ENCODE measurements around the gene ETNK2. TPM values are rescaled to one million over a fixed set of nuclear protein-coding genes. Genes with fewer than 3 reads are reported as not detected.

Gene ETNK2
- total and polyA plus RNA-seq, 7 donors: 0.62 to 1.7 (median 1.2) TPM

GRCh38 chr1:204198348-204199340, 46.8 kb upstream of the ETNK2 start:
- Histone ChIP-seq H3K27ac (peak overlapping the region; percentile 90), H3K9me3 (no peaks in the 10 kb centered on the region), H3K36me3 (ENCODE audit: insufficient read depth in 1 of 2, low read depth in 1 of 2) (no peaks in the 10 kb centered on the region), H3K4me3 (peak overlapping the region; percentile 1), H3K4me1 (peaks cover 22% of the 10 kb centered on the region), H3K27me3 (ENCODE audit: insufficient read depth in 3 of 3, low read length in 2 of 3) (peaks cover 0 to 2% (median 0%) of the 10 kb centered on the region in 3 donors)
- 25 to 38% (median 34%) methylated on average over 18 of the region's 18 CpGs for WGBS, 3 donors
- DNase-seq (peak; percentile 54 to 60), ATAC-seq (peak; percentile 94 to 95 (median 95))
- intact Hi-C loops (cut with DNase I): no loop called here
- TF ChIP-seq, protein P1, sequence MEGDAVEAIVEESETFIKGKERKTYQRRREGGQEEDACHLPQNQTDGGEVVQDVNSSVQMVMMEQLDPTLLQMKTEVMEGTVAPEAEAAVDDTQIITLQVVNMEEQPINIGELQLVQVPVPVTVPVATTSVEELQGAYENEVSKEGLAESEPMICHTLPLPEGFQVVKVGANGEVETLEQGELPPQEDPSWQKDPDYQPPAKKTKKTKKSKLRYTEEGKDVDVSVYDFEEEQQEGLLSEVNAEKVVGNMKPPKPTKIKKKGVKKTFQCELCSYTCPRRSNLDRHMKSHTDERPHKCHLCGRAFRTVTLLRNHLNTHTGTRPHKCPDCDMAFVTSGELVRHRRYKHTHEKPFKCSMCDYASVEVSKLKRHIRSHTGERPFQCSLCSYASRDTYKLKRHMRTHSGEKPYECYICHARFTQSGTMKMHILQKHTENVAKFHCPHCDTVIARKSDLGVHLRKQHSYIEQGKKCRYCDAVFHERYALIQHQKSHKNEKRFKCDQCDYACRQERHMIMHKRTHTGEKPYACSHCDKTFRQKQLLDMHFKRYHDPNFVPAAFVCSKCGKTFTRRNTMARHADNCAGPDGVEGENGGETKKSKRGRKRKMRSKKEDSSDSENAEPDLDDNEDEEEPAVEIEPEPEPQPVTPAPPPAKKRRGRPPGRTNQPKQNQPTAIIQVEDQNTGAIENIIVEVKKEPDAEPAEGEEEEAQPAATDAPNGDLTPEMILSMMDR (IDR thresholded peaks at IDR 0.05): peak; percentile 34

DNA sequence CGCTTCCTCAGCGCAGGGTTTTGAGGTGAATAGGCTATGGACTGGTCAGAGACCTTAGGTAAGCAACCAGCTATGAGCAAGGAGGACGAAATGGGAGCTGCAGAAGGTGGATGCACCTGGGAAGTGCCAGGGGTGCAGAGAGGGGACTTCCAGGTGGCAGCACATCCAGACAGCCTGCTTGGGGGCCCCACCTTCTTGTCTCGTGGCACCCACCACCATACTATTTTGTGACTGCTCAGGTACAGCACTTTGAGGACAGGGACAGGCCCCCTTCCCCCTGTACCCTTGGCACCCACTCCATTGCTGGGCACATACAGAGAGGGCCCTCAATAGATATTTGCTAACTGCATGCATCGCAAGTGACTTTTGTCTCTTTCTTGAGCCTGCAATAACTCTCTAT, 45.2 kb upstream of the ETNK2 start:
- H3K36me3 ChIP-seq (ENCODE audit: insufficient read depth in 1 of 2, low read depth in 1 of 2): no peaks in the 10 kb centered on the region
- no peak overlapping the region for H3K27ac ChIP-seq
- peaks cover 0 to 2% (median 0%) of the 10 kb centered on the region in 3 donors for H3K27me3 ChIP-seq (ENCODE audit: insufficient read depth in 3 of 3, low read length in 2 of 3)
- intact Hi-C loops (cut with DNase I): no loop called here
- TF ChIP-seq, protein P1 (IDR thresholded peaks at IDR 0.05): no peak
- no peak overlapping the region for H3K4me3 ChIP-seq
- H3K9me3 ChIP-seq: no peaks in the 10 kb centered on the region
- DNase-seq: no peak
- no peak for ATAC-seq
- 90 to 97% (median 95%) methylated on average over 5 of the region's 5 CpGs for WGBS, 3 donors
- peaks cover 26% of the 10 kb centered on the region for H3K4me1 ChIP-seq

DNA sequence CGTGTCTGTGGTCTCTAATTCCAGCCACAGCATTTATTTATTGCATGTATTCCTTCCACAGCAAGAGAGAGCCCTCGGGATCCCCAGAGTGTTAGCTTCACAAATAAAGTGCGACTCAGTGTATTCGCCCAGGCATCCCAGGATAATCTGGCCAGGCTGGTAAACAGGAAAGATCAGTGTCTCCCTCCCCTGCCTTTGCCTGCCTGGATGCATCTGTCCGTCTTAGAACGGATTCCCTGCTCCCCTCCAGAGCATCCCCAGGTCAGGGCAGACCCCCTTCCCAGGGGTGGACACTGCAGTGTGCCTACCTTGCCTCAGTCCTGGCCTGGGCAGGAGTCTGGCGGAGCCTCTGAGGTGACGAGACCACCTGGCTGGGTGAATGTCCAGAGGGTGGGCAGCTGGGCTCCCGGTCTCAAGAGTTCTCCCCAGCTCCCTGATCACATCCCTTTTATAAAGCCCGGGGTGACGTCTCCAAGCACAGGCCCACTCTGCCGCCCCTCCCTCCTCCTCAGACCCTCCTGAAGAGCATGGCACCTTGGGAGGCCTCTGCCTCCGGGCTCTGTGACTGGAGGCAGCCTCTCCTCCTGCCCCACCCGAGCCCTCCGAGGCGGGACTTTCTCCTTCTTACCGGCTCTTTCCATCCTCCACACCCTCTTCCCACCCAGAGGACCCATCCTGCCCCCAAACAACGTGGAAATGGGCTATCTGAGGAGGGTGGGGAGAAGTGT, 44.4 kb upstream of the ETNK2 start, which contains the start of gene KISS1:
Gene KISS1, minus strand, starts transcription at position 424 of the 728 bp plus-strand sequence. CDS start 3,615 bp downstream, outside the sequence.
- intact Hi-C loops (cut with DNase I): no loop called here
- no peaks in the 10 kb centered on the region for H3K36me3 ChIP-seq (ENCODE audit: insufficient read depth in 1 of 2, low read depth in 1 of 2)
- ATAC-seq: no peak
- TF ChIP-seq, protein P1 (IDR thresholded peaks at IDR 0.05): no peak
- DNase-seq: no peak
- no peak within 1 kb of the TSS for H3K4me3 ChIP-seq
- H3K4me1 ChIP-seq: peaks cover 35% of the 10 kb centered on the region
- no peak within 1 kb of the TSS for H3K27ac ChIP-seq
- H3K9me3 ChIP-seq: no peaks in the 10 kb centered on the region
- WGBS, 3 donors: 72 to 78% (median 74%) methylated on average over 18 of the region's 18 CpGs
- peaks cover 0 to 2% (median 0%) of the 10 kb centered on the region in 3 donors for H3K27me3 ChIP-seq (ENCODE audit: insufficient read depth in 3 of 3, low read length in 2 of 3)

DNA sequence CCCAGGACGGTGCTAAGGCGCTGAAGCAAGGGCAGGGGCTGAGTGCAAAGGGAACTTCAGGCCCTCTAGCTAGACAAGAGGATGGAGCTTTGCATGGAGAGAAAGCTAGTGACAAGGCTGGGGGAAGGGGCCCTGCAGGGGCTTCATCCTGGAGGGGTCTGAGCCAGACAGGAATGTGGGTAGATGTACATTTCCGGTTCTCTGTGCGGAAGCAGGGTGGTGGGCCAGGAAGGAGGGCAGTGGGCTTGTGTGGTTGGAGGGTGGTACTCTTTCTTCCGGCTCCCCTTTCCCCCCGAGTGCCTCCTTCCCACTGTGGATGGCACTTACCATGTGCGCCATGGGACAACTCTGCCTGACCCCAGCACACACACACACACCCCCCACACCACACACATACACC, 42.9 kb upstream of the ETNK2 start:
- TF ChIP-seq, protein P1 (IDR thresholded peaks at IDR 0.05): no peak
- intact Hi-C loops (cut with DNase I): no loop called here
- peaks cover 37% of the 10 kb centered on the region for H3K4me1 ChIP-seq
- H3K27ac ChIP-seq: no peak overlapping the region
- peaks cover 0 to 2% (median 0%) of the 10 kb centered on the region in 3 donors for H3K27me3 ChIP-seq (ENCODE audit: insufficient read depth in 3 of 3, low read length in 2 of 3)
- H3K4me3 ChIP-seq: no peak overlapping the region
- no peaks in the 10 kb centered on the region for H3K36me3 ChIP-seq (ENCODE audit: insufficient read depth in 1 of 2, low read depth in 1 of 2)
- no peak for ATAC-seq
- no peaks in the 10 kb centered on the region for H3K9me3 ChIP-seq
- 78 to 84% (median 83%) methylated on average over 5 to 7 of the region's 7 CpGs for WGBS, 3 donors
- DNase-seq: no peak
